Measurements from ENCODE around the gene RUFY3.

RUFY3 gene

DNA sequence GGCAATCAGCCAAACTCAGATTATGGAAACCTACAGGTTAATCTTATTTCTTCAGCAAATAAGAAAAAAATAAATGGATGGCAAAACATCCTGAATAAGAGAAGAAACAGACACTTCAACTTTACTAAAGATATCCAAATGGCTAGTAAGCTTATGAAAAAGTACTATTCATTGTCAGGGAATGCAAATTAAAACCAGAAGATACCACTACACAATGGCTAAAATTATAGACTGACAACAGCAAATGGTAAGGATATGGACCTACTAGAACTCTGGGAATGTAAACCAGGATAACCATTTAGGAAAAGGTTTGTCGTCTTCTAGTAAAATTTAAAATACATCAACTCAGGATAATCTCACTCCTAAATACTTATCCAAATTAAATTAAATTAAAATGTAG lies 93.6 kb downstream of the RUFY3 start:
- Histone ChIP-seq H3K9me3 (ENCODE audit: severe bottlenecking) (no peaks in the 10 kb centered on the region), H3K4me3 (ENCODE audit: low read depth, low read length) (no peak overlapping the region), H3K27me3 (ENCODE audit: insufficient read depth, low read depth, severe bottlenecking) (no peaks in the 10 kb centered on the region), H3K27ac (no peak overlapping the region), H3K36me3 (peaks cover 18% of the 10 kb centered on the region)
- no peak for DNase-seq
- TF ChIP-seq CTCF (IDR thresholded peaks at IDR 0.05; ENCODE audit: low read depth, low read length): no peak

- peaks cover 29% of the 10 kb centered on the region for H3K36me3 ChIP-seq
- DNase-seq: no peak
- TF ChIP-seq CTCF (IDR thresholded peaks at IDR 0.05; ENCODE audit: low read depth, low read length): no peak
Observed at GRCh38 chr4:70816894-70817293, 95.1 kb downstream of the RUFY3 start.

GRCh38 chr4:70818173-70818855 lies 96.5 kb downstream of the RUFY3 start:
- no peak overlapping the region for H3K27ac ChIP-seq
- no peaks in the 10 kb centered on the region for H3K9me3 ChIP-seq (ENCODE audit: severe bottlenecking)
- H3K27me3 ChIP-seq (ENCODE audit: insufficient read depth, low read depth, severe bottlenecking): no peaks in the 10 kb centered on the region
- H3K4me3 ChIP-seq (ENCODE audit: low read depth, low read length): no peak overlapping the region
- TF ChIP-seq CTCF (IDR thresholded peaks at IDR 0.05; ENCODE audit: low read depth, low read length): no peak
- H3K36me3 ChIP-seq: peaks cover 41% of the 10 kb centered on the region
- no peak for DNase-seq

More at GRCh38 chr4:70816894-70817293, 95.1 kb downstream of the RUFY3 start:
- Histone ChIP-seq H3K27ac (no peak overlapping the region), H3K4me3 (ENCODE audit: low read depth, low read length) (no peak overlapping the region), H3K9me3 (ENCODE audit: severe bottlenecking) (no peaks in the 10 kb centered on the region), H3K27me3 (ENCODE audit: insufficient read depth, low read depth, severe bottlenecking) (no peaks in the 10 kb centered on the region)

GRCh38 chr4:70818921-70819320 lies 97.2 kb downstream of the RUFY3 start:
- H3K27ac ChIP-seq: no peak overlapping the region
- H3K9me3 ChIP-seq (ENCODE audit: severe bottlenecking): no peaks in the 10 kb centered on the region
- peaks cover 45% of the 10 kb centered on the region for H3K36me3 ChIP-seq
- no peak for TF ChIP-seq CTCF (IDR thresholded peaks at IDR 0.05; ENCODE audit: low read depth, low read length)
- no peaks in the 10 kb centered on the region for H3K27me3 ChIP-seq (ENCODE audit: insufficient read depth, low read depth, severe bottlenecking)
- H3K4me3 ChIP-seq (ENCODE audit: low read depth, low read length): no peak overlapping the region
- DNase-seq: no peak

DNA sequence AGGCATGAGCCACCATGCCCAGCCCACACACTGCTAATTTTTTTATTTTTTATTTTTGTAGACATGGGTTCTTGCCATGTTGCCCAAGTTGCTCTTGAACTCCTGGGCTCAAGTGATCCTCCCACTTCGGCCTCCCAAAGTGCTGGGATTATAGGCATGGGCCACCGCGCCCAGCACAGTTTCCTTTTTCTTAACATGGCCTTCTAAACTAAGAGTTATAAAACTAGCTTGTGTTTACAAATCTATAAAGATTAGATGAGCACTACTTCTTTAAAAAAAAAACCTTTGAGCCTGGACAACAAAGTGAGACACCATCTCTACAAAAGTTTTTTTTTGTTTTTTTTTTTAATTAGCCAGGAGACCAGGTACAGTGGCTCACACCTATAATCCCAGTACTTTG lies 107.3 kb downstream of the RUFY3 start:
- H3K9me3 ChIP-seq (ENCODE audit: severe bottlenecking): no peaks in the 10 kb centered on the region
- H3K27me3 ChIP-seq (ENCODE audit: insufficient read depth, low read depth, severe bottlenecking): no peaks in the 10 kb centered on the region
- TF ChIP-seq CTCF (IDR thresholded peaks at IDR 0.05; ENCODE audit: low read depth, low read length): no peak
- no peak overlapping the region for H3K4me3 ChIP-seq (ENCODE audit: low read depth, low read length)
- peaks cover 89% of the 10 kb centered on the region for H3K36me3 ChIP-seq
- no peak for DNase-seq
- H3K27ac ChIP-seq: no peak overlapping the region

- no peak for DNase-seq
- no peaks in the 10 kb centered on the region for H3K9me3 ChIP-seq (ENCODE audit: severe bottlenecking)
- no peak overlapping the region for H3K27ac ChIP-seq
- no peaks in the 10 kb centered on the region for H3K27me3 ChIP-seq (ENCODE audit: insufficient read depth, low read depth, severe bottlenecking)
- peaks cover 88% of the 10 kb centered on the region for H3K36me3 ChIP-seq
- no peak for TF ChIP-seq CTCF (IDR thresholded peaks at IDR 0.05; ENCODE audit: low read depth, low read length)
- no peak overlapping the region for H3K4me3 ChIP-seq (ENCODE audit: low read depth, low read length)
Observed at GRCh38 chr4:70829492-70829891, 107.7 kb downstream of the RUFY3 start.

Data from WERI-Rb-1 (cell line).